Sciatic nerve (tissue), 2 donors: Measurements from ENCODE around the gene SEC14L2. TPM values are rescaled to one million over a fixed set of nuclear protein-coding genes. Genes with fewer than 3 reads are reported as not detected.
A peak's percentile ranks its signal among the peaks of the same experiment; 100 is the strongest.

Experiments
- ATAC-seq: fragments of 200-7000 bp; cut with Tn5 transposase; one replicate; pipeline ENCODE4 v1.9.1; 2020; ENCODE audit warnings: mild to moderate bottlenecking, moderate library complexity
- DNase-seq: peaks from one replicate; pipeline ENCODE4 v3.0.0-alpha.2; 2020; ENCODE audit warnings: low spot score
- intact Hi-C: fragments of 100-400 bp; cut with DNase I; formaldehyde crosslinking; loops from one replicate; pipeline ENCODE4 v1.14.2; 2022
- total RNA-seq: library from RNA; stranded (reverse); fragmentation: NEBNext Ultra II Directional; extraction: Animal tissue kit (Norgen Biotek cat#: 25700); gene quantifications from one replicate; pipeline ENCODE4 v1.2.1, GENCODE V29; 2021
- donor health status: DM: no; HTN: no; CAD: no.
- donor health status: DM: no; HTN: no; CAD: no.

SEC14L2 gene
- total RNA-seq, 1 donor from 2014 or later = 20.8 TPM

DNA sequence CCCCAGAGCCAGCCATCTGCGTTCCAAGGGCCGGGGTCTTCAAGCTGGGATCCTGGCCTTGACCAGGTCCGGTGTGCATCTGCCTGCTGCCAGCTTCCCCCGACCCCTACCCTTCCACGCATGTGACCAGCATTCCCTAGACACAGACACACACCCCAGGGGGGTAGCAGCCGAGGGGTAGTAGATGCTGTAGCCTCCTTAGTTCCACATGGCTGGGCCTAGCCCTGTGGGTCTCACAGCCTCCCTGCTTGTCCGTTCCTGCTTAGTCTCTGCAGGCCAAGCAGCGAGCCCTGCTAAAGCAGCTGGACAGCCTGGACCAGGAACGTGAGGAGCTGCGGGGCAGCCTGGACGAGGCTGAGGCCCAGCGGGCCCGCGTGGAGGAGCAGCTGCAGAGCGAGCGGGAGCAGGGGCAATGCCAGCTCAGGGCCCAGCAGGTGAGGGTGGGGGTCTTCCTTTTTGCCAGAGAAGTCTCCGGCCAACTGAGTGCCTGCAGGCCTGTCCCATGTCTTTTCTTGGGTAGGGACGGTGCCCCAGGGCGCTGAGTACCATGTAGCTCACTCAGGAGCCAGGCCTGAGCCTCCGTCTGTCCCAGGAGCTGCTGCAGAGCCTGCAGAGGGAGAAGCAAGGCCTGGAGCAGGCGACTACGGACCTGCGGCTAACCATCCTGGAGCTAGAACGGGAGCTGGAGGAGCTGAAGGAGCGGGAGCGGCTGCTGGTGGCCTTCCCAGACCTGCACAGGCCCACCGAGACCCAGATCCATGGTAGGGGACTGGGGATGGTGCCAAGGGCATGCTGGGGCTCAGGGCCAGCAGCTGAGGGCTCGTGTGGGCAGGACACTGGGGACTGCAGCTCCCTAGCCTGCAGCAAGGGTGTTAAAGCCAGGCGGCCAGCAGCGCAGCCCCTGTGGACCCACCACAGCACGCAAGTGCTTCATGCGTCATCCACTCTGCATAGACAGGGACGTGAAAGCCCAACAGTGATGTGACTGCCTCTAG, 23.2 kb upstream of the SEC14L2 start:
- intact Hi-C loops = no loop called here
- DNase-seq = no peak
- ATAC-seq = no peak

DNA sequence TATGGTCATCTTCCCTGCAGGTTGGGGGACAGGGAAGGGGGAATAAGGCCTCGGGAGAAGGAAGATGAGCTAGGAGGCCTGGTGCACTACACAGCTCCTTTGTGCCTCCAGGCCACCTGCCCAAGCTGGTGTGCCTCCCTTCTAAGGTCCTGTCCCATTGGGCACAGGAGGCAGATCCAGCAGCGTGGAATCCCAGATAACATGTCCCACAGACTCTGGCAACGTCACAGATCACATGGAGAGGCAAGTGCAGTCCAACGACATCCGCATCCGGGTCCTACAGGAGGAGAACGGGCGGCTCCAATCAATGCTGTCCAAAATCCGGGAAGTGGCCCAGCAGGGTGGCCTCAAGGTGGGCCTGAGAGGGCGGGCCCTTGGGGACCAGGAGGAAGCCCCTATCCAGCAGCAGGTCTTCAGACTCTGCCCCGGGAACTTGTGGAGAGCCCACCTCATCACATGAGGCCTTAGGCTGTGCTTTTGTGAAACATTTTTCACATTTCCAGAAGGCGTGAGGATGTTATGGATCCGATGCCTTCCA, 21.4 kb upstream of the SEC14L2 start:
- ATAC-seq (no peak), DNase-seq (no peak)
- intact Hi-C loops = no loop called here

DNA sequence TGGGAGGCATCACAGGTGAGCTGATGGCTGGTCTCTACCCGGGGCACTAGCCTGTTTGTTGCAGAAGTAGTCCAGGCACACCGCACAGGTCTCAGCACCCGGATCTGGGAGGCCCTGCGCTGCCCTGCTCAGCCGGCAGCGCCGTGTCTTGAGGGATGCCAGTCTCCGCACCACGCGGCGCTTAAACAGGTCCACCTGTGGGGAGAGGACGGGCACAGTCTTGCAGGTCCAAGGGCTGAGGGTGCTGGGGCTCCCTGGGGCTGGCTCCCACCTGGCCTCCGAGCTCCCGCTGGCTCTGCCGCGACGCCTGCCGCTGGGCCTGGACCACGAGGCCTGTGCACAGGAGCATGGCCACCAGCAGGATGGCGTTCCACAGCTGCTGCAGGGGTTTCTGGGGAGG, 16.8 kb upstream of the SEC14L2 start:
- ATAC-seq (no peak), DNase-seq (no peak)
- intact Hi-C loops = no loop called here

DNA sequence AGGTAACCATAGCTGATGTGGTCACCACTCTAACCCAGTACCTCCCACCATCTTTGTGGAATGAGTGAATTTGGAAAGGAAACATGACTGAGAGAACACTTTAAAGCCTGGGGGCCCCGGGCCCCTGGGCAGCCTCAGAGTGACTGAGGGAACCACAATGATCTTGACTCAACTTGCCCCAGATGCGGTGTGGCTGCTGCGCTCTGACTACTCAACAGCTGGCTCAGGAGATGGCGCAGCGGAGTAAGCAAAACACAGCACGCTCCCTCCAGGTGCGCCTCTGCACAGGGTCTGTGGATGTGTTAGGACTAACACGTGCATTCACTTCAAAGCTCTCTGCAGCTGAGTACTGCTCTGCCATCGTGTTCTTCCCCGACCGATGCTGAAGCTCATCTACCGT, 15.6 kb upstream of the SEC14L2 start:
- no peak for ATAC-seq
- no peak for DNase-seq
- intact Hi-C loops = no loop called here

DNA sequence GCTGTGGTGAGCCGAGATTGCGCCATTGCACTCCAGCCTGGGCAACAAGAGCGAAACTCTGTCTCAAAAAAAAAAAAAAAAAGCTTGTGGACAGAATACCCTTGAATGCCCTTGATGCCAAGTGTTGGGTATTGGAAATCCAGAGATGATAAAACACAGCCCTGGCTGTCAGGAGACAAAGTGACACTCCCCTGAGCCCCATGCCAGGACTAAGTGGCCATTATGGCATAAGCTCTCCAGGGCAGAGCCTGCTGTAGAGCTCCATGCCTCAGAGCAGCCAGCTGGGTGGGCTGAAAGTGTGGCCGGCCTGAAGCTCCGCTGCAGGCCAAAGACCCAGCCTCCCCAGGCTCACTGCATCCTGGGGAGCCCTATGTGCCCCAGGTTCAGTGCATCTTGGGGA, 14.5 kb upstream of the SEC14L2 start:
- ATAC-seq (no peak), DNase-seq (no peak)
- intact Hi-C loops = no loop called here

DNA sequence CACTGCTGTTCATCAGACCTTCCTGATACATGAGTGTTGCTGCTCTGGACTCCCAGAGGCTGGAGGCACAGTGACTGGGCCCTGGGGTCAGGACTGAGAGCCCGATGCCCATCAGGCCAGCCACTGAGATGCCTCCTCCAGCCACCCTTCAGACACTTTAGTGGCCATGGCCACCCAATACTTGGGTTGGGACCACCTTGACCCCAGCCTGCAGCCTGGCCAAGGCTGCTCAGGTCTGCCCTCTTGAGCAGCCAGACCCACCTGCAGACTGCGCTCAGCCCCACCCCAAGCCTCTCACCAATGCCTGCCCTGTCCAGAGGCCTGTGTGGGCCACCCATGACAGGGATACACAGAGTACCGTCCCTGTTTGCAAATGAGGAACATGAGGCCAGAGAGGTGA, 13.8 kb upstream of the SEC14L2 start:
- DNase-seq = no peak
- no peak for ATAC-seq
- intact Hi-C loops = no loop called here

DNA sequence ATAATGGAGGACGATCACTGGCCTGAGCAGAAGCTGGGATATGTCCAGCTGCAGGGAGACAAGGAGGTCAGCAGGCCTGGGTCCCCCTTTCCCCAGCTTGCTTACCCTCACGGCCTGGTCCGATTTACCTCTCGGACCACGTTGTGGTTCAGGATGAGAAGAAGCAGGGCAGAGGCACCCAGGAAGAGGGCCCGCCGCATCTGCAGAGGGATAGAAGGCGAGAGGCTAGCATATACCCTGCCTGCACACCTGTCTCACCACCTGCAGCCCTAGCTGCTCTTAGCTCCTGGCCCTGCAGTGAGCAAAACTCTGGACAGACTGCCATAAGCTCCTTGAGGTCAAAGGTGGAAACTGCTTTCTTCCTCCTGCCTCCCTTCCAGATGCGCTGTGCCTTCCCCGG, 10.9 kb upstream of the SEC14L2 start:
- ATAC-seq = no peak
- DNase-seq = no peak
- intact Hi-C loops = loop anchor here (2.0 to 5.0 kb wide), 2 partner anchors 99 to 123 kb away; partner anchors contain the start of gene CASTOR1

DNA sequence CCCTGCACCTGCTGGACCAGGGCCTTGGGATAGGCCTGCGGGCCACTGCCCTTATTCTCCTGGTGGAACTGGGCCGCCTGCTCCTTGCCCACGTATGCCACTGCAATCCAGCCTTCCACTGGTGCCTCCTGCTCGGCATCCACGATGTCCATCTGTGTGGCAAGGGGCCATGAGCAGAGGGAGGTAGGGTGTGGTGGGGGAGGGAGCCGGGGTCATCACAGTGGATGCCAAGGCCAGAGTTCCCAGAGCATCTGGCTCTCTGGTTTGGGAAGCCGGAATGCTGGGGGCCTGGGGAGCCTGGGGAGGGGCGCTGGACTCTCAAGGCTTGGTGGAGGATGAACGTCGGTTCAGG, 10.2 kb upstream of the SEC14L2 start:
- intact Hi-C loops = loop anchor here (2.0 to 5.0 kb wide), 2 partner anchors 99 to 124 kb away; partner anchors contain the start of gene CASTOR1
- ATAC-seq = peak; percentile 22
- peak; percentile 69 for DNase-seq

DNA sequence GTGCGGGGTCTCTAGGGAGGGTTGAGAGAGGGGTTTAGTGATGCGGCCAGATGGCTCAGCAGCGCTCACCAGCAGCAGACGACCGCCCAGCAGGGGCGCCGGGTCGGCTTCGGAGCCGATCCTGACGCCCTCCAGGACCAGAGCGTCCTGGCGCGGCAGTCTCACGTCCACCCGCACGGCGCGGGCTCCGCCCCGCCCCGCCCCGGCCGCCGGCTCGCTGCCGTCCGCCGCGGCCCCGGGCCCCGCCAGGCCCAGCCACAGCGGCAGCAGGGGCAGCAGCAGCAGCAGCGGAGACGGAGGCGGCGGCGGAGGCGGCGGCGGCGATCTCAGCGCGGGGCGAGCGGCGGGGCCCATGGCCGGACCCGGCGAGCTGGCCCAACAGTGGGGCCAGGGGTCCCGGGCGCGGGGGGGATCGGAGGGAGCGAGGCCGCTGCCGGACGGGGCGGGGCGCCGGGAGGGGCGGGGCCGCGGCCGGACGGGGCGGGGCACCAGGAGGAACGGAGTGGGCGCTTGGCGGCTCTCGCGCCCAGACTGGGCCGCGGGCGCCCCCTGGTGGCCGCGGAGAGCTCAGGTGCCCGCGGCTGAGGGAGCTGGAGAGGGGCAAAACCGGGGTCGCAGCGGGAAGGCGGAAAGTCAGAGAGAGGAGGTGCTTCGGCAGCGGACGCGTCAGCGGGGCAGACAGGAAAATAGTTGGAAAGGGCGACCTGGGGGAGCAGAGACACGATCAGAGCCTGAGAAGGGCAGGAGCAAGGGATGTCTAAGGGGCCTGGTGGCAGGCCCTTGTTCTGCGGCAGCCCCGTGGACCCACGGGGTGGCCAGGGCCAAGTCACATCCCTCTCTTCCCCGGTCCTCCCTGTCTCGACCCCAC, 9.6 kb upstream of the SEC14L2 start, which contains the start of gene RNF215:
RNF215 (minus strand) TSS at position 452 of the 868 bp plus-strand sequence; CDS start at position 354, 98 bp downstream.
- DNase-seq (peak; percentile 91), ATAC-seq (peak; percentile 88)
- intact Hi-C loops = loop anchor here (2.0 to 5.0 kb wide), 2 partner anchors 100 to 124 kb away; partner anchors contain the start of gene CASTOR1

DNA sequence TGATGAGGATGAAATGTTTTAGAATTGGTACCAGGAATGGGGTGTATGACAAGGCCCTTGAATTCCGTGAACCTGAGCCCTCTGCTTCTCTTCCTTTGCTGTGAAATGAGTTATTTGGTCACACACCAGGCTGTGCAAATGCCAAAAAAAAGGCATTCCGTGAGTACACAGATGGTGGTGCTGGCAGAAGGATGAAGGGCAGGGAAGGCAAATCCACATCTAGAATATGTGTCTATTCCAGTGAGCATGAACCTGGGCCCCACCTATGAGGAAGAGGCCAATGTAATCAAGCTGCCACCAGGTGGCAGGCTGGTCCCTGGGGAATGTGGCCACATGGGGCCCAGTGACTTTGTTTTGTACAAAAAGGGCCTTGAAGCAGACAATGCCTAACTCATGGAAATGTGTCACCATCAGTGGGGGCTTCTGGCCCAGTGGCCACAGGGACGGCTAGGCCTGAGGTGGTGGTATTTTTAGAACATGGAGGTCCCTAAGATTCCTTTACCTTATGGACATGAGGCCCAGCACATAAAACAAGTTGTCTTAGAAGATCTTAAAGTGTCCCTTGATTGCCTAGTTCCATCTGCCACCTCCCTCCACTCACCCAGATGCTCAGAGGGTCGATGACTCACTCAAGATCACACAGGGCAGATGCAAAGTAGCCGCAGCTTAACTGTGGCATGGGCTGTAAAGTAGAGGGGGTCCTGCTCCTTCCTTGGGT, 5.7 kb upstream of the SEC14L2 start:
- ATAC-seq (no peak), DNase-seq (peak; percentile 75)
- intact Hi-C loops = no loop called here

DNA sequence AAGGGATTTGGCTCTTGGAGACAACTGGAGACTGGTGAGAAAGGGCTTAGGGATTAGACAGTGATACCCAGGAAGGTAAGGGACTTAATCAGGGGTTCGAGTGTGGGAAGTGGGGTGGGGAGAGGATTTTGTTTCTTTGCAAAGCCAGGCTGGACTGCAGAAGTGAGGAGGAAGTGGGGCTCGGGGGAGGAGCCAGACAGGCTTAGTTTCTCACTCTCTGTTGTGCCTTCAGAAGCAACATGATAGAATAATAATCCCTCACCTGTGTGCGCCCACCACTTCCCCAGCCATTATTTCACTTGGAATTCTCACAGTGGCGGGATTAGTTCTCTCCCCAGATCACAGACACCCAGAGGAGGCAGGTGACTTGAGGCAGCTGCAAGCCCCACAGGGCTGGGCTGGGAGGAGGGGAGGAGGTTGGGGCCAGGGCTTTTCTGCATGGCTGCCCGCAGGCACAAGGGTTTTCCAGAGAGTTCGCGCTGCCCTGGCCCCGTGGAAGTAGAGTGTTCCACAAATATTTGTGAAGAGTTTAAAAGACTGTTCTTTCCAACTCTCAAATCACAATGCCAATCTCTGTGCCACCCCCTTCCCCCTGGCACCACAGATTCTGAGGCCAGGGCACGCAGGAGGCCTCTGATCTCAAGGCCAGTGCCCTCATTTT, 4.0 kb upstream of the SEC14L2 start:
- ATAC-seq = no peak
- intact Hi-C loops = no loop called here

DNA sequence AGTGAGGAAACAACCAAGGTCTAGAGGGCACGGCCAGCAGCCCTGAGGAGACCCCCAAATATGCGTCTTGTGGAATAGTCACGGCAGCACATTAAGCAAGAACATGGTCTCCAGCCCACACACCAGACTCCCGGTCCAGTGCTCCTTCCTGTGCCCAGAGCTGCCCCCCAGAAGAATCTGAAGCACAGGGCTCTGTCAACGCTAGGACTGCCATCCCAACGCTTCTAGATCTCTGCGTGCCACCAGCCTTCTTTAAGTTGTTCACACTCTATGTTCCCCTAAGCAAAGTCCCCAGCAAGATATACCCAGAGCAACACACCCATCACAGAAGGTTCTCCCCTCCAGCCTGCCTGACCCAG, 3.5 kb upstream of the SEC14L2 start:
- intact Hi-C loops = no loop called here
- ATAC-seq = no peak
- DNase-seq = no peak

More for the DNA sequence above, 4.0 kb upstream of the SEC14L2 start:
- DNase-seq = no peak

DNA sequence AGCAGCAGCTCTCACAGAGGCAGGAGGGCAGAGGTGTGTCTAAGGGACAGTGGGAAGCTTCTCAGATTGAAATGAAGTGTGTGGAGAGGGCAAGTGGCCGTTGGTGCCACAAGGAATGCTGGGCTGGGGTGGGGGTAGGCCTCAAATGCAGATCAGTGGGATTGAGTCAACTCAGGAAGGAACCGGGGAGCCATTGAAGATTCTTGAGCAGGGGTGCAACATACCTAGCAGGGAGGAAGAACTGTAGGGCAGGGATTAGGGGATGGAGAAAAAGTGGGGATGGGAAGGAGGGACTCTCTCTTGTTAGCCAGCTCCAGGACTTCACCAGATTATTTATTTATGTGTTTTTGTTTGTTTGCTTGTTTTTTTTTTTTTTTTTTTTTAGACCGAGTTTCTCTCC, 2.9 kb upstream of the SEC14L2 start:
- DNase-seq = no peak
- intact Hi-C loops = no loop called here

DNA sequence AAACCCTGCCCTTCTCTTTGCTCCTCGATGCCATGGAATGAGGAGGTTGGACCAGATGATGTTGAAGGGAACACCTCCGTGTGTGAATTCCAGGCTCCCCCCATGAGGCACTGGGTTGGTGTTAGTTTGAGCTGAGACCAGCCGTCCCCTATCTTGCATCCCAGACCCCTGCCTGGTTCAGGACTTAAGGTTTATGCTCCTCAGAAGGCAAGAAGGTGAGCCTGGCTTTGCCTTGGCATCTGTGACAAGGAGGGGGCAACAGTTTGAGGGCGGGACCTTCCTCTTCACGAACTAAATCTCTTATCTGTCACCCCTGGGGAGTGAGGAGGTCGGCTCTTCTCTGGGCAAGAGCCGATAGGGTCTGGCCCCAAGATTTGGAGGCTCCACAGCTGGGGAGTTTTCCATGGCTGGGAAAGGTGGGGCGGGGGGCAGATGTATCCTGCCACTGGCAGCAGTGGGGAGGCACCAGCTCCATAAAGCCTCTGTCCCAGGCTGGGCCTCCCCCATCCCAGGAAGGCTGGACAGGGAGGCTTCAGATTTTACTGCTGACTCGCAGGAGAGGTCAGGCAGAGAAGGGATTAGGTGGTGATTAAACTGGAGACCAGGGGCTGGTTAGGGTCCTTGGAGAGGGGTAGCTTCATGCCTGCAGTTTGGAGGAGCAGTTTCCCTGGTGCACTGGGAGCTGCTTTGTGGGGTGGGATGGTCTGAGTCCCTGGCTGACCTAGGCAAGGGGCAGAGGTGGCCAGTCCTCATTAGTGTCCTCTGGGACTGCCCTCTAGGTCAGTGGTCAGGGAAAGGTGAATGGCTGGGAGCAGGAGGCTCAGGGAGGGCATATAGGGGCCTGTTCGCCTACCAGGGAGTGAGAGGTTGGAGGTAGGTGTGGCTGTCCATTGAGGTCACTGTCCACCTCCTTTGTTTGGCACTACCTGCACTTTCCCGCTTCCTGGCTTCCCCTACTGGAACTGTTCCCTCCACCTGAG, 1.1 kb downstream of the SEC14L2 start:
- DNase-seq (no peak), ATAC-seq (peak; percentile 16)
- intact Hi-C loops = loop anchor here (2.0 to 5.0 kb wide), 2 partner anchors 25 to 94 kb away; no protein-coding TSS in a partner anchor

More for the DNA sequence above, 2.9 kb upstream of the SEC14L2 start:
- no peak for ATAC-seq

DNA sequence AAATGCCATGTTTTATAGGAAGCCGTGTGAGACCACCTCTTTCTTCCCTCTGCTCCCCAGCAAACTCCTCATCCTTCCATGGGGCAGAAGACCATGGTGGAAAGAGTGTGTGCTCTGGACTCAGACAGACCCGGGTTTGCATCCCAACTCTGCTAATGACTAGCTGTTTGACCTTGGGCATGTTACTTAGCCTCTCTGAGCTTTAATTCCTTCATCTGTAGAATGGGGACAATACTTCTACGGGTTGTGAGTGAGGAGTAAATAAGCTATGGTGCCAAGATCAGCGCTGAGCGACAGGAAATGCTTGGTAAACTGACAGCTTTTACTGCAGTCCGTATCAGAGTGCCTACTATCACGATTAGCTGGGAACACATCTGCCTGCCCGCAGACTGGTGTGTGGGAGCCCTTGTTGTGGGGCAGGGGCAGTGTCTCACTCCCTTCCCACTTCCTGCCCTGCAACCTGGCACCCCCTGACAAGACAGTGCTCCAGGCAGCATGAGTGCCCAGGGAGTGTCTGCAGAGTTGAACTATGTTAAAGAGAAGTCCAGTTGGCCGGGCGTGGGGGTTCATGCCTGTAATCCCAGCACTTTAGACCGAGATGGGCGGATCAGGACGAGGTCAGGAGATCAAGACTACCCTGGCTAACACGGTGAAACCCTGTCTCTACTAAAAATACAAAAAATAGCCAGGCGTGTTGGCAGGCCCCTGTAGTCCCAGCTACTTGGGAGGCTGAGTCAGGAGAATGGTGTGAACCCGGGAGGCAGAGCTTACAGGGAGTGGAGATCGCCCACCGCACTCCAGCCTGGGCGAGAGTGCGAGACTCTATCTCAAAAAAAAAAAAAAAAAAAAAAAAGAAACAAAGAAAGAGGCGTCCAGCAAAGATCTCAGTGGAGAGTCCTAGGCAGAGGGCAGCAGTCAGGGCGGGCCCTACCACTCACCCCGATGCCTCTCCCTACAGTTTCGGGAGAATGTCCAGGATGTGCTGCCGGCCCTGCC, 2.2 kb downstream of the SEC14L2 start:
- DNase-seq = no peak
- peak; percentile 29 for ATAC-seq
- intact Hi-C loops = loop anchor here (2.0 to 5.0 kb wide), 2 partner anchors 24 to 93 kb away; no protein-coding TSS in a partner anchor

DNA sequence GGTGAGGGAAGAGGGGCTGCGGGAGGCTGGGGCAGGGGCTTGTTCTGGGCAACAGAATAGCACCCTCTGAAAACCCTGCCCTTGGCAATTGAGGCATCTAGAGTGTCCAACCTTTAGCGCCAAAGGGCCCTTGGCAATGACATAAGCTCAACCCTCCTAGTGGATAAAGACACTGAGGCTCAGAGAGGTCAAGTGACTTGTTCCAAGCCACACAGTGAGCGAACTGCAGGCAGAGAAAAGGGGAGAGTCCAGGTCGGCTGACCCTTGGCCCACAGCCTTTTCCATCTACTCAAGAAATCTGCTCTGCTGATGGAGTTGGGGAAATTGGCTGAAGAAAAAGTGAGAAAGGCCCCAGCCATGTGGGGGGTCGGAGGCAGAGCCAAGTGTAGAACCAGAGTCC, 2.9 kb downstream of the SEC14L2 start:
- ATAC-seq (peak; percentile 6), DNase-seq (no peak)
- intact Hi-C loops = loop anchor here (2.0 to 5.0 kb wide), 2 partner anchors 23 to 93 kb away; no protein-coding TSS in a partner anchor
